HepG2 (cell line): Measurements from ENCODE around the gene AFAP1L2. TPM values are rescaled to one million over a fixed set of nuclear protein-coding genes. Genes with fewer than 3 reads are reported as not detected.
A peak's percentile ranks its signal among the peaks of the same experiment; 100 is the strongest.

ENCODE experiments used
- ATAC-seq: fragments of 200-7000 bp; cut with Tn5 transposase; 3 replicates; pipeline ENCODE4 v1.9.1; 2020; ENCODE audit warnings: mild to moderate bottlenecking, moderate library complexity
- BruUV-seq: library from RNA; stranded (reverse); fragments of 400-500 nt; replicated peaks from 2 replicates; lab custom pipeline; 2021; lab: Mats Ljungman, UMichigan
- CTCF ChIA-PET: fragments of 300-600 bp; formaldehyde crosslinking; extraction: SDS; loops from one replicate; lab custom pipeline; 2021; ENCODE audit warnings: low total read pairs, inconsistent platforms, low intra/inter-chr PET ratio; lab: Yijun Ruan, JAX
- POLR2A ChIA-PET: fragments of 350-600 bp; sonication (Branson Sonifier 250); formaldehyde crosslinking; loops from one replicate; lab custom pipeline; 2020; ENCODE audit warnings: antibody characterized with exemption, inconsistent platforms; lab: Yijun Ruan, JAX
- DNase-seq: peaks from one replicate; pipeline ENCODE4 v3.0.0-alpha.2; 2015; ENCODE audit warnings: low spot score
- FAIRE-seq: peaks from 3 replicates; lab custom pipeline; 2011; peaks lifted over from hg19 to GRCh38; lab: Jason Lieb, UNC
- H2AFZ ChIP-seq: one replicate; pipeline ENCODE4 v1.6.1; 2011; ENCODE audit warnings: low read length, inconsistent platforms
- H3K27ac ChIP-seq: fragments of 300-600 bp; 3 replicates; pipeline ENCODE4 v1.8.0; 2011; ENCODE audit warnings: mixed run types, mild to moderate bottlenecking, mixed read lengths, low read length, inconsistent platforms; ENCODE audit not compliant: insufficient read depth; ENCODE audit errors: extremely low read length
- H3K27me3 ChIP-seq, 2 experiments: fragments of 200-600 bp in 1 of 2; 2 replicates in 1 of 2; 3 replicates in 1 of 2; pipeline versions ENCODE4 v1.6.0 to v1.8.0; 2011; ENCODE audit warnings: low read length in 2 of 2, mild to moderate bottlenecking in 2 of 2, moderate library complexity in 2 of 2, inconsistent platforms in 1 of 2; ENCODE audit not compliant: insufficient read depth in 2 of 2, control insufficient read depth in 1 of 2
- H3K36me3 ChIP-seq, 2 experiments: fragments of 200-600 bp in 1 of 2; replicated peaks in 1 of 2; 2 replicates in 1 of 2; 3 replicates in 1 of 2; pipeline versions ENCODE4 v1.5.1 to v1.8.0; 2011; ENCODE audit warnings: low read length in 2 of 2, inconsistent platforms in 1 of 2; ENCODE audit not compliant: insufficient read depth in 2 of 2, control insufficient read depth in 1 of 2
- H3K4me1 ChIP-seq: 2 replicates; pipeline ENCODE4 v1.5.1; 2012; ENCODE audit warnings: low read length, inconsistent platforms; ENCODE audit not compliant: insufficient read depth
- H3K4me2 ChIP-seq: 2 replicates; pipeline ENCODE4 v1.6.0; 2011; ENCODE audit warnings: low read depth, low read length, inconsistent platforms
- H3K4me3 ChIP-seq, 3 experiments: fragments of 200-600 bp in 1 of 3; sonication (generic), shearing (Covaris generic) in 1 of 3; replicated peaks in 1 of 3; 2 replicates each; pipeline ENCODE4 v1.5.1; 2011 to 2016; ENCODE audit warnings: low read length in 3 of 3, inconsistent platforms in 2 of 3, low read depth in 2 of 3, mild to moderate bottlenecking in 2 of 3, control low read depth in 1 of 3, mixed read lengths in 1 of 3; ENCODE audit not compliant: insufficient read depth in 1 of 3
- H3K79me2 ChIP-seq: one replicate; pipeline ENCODE4 v1.6.1; 2011; ENCODE audit warnings: low read length, inconsistent platforms; ENCODE audit not compliant: insufficient read depth
- H3K9ac ChIP-seq: 2 replicates; pipeline ENCODE4 v1.6.0; 2011; ENCODE audit warnings: mild to moderate bottlenecking, low read depth, low read length, inconsistent platforms; ENCODE audit not compliant: insufficient read depth
- H3K9me3 ChIP-seq: 2 replicates; pipeline ENCODE4 v1.5.1; 2012; ENCODE audit warnings: mild to moderate bottlenecking, low read length
- H4K20me1 ChIP-seq: 2 replicates; pipeline ENCODE4 v1.6.0; 2011; ENCODE audit warnings: inconsistent platforms, mild to moderate bottlenecking, low read length, moderate library complexity; ENCODE audit not compliant: insufficient read depth
- KDM5A ChIP-seq: fragments of 200-600 bp; sonication (generic); IDR thresholded peaks from 2 replicates; pipeline ENCODE4 v1.7.0; 2018; ENCODE audit warnings: antibody characterized with exemption, mild to moderate bottlenecking, low read length, borderline replicate concordance
- MTA3 ChIP-seq: sonication (generic); formaldehyde crosslinking; IDR thresholded peaks from 2 replicates; pipeline ENCODE4 v1.4.0; 2020; ENCODE audit warnings: missing genetic modification reagents
- SATB2 ChIP-seq: sonication (generic); formaldehyde crosslinking; IDR thresholded peaks from 2 replicates; pipeline ENCODE4 v1.5.0; 2020; ENCODE audit warnings: missing genetic modification reagents
- SP1 ChIP-seq, 2 experiments: fragments of 450-650 bp in 1 of 2; sonication (generic) in 1 of 2; formaldehyde crosslinking in 1 of 2; IDR thresholded peaks; 2 replicates each; pipeline versions ENCODE4 v1.4.0 to v1.6.1; 2016 to 2020; ENCODE audit warnings: missing genetic modification reagents in 1 of 2
- XRCC5 ChIP-seq: fragments of 200-400 bp; formaldehyde crosslinking; optimal IDR thresholded peaks from 2 replicates; pipeline ENCODE3; 2017; ENCODE audit warnings: mild to moderate bottlenecking, low read length
- ZNF296 ChIP-seq: sonication (generic); formaldehyde crosslinking; conservative IDR thresholded peaks from 2 replicates; pipeline ENCODE4 v1.5.0; 2020; ENCODE audit warnings: mild to moderate bottlenecking, missing genetic modification reagents
- ZNF563 ChIP-seq: sonication (generic); formaldehyde crosslinking; IDR thresholded peaks from 2 replicates; pipeline ENCODE4 v1.8.0; 2022; ENCODE audit warnings: mild to moderate bottlenecking, moderate library complexity, missing genetic modification reagents
- WGBS: methylation state at CpG from one replicate; pipeline ENCODE4 v1.1.6; 2017; ENCODE audit warnings: low lambda C conversion rate; 5-methylcytosine and 5-hydroxymethylcytosine counted together
- in situ Hi-C: cut with HindIII; loops from 2 replicates; pipeline ENCODE4 v1.10.0; 2017; ENCODE audit warnings: low pct_unique_long_range_greater_than_20kb; ENCODE audit not compliant: extremely low pct_ligation_motif_present
- intact Hi-C: fragments of 100-400 bp; cut with micrococcal nuclease; formaldehyde crosslinking; loops from one replicate; pipeline ENCODE4 v1.10.0; 2022; ENCODE audit not compliant: unreplicated experiment
- polyA plus RNA-seq, 8 experiments: library from polyadenylated mRNA; depleted of rRNA in 3 of 8; stranded (reverse) in 7 of 8; unstranded in 1 of 8; fragments of >200 nt; fragmentation: Illumina TruSeq in 4 of 8; extraction: Trizol in 4 of 8; gene quantifications; 2 replicates each; pipeline versions ENCODE4 v1.2.1 to v1.2.3, GENCODE V29; 2011 to 2016; ENCODE audit warnings: low read depth in 4 of 8, missing spikeins in 1 of 8, mixed read lengths in 1 of 8; ENCODE audit not compliant: insufficient read depth in 1 of 8
- total RNA-seq, 5 experiments: library from RNA; depleted of rRNA; stranded (reverse); fragments of >200 nt; fragmentation: Illumina TruSeq; extraction: Trizol; gene quantifications; 2 replicates each; pipeline ENCODE4 v1.2.3, GENCODE V29; 2016; ENCODE audit warnings: low read depth in 1 of 5
- TF ChIP-seq, protein P1 (sequence below): sonication (generic); formaldehyde crosslinking; IDR thresholded peaks from 2 replicates; pipeline ENCODE4 v1.5.1; 2020; ENCODE audit warnings: mild to moderate bottlenecking, missing genetic modification reagents, borderline replicate concordance
- TF ChIP-seq, protein P2 (sequence below): sonication (generic); formaldehyde crosslinking; IDR thresholded peaks from 2 replicates; pipeline ENCODE4 v1.5.0; 2020; ENCODE audit warnings: mild to moderate bottlenecking, missing genetic modification reagents, moderate library complexity

AFAP1L2 gene
- total and polyA plus RNA-seq, 2 of the 13 experiments (the other 11 are each of a cell fraction or from before 2014, with no cell fraction given) = not detected

GRCh38 chr10:114301951-114302710 is 102.2 kb downstream of the AFAP1L2 start (continued):
- TF ChIP-seq, protein P1, sequence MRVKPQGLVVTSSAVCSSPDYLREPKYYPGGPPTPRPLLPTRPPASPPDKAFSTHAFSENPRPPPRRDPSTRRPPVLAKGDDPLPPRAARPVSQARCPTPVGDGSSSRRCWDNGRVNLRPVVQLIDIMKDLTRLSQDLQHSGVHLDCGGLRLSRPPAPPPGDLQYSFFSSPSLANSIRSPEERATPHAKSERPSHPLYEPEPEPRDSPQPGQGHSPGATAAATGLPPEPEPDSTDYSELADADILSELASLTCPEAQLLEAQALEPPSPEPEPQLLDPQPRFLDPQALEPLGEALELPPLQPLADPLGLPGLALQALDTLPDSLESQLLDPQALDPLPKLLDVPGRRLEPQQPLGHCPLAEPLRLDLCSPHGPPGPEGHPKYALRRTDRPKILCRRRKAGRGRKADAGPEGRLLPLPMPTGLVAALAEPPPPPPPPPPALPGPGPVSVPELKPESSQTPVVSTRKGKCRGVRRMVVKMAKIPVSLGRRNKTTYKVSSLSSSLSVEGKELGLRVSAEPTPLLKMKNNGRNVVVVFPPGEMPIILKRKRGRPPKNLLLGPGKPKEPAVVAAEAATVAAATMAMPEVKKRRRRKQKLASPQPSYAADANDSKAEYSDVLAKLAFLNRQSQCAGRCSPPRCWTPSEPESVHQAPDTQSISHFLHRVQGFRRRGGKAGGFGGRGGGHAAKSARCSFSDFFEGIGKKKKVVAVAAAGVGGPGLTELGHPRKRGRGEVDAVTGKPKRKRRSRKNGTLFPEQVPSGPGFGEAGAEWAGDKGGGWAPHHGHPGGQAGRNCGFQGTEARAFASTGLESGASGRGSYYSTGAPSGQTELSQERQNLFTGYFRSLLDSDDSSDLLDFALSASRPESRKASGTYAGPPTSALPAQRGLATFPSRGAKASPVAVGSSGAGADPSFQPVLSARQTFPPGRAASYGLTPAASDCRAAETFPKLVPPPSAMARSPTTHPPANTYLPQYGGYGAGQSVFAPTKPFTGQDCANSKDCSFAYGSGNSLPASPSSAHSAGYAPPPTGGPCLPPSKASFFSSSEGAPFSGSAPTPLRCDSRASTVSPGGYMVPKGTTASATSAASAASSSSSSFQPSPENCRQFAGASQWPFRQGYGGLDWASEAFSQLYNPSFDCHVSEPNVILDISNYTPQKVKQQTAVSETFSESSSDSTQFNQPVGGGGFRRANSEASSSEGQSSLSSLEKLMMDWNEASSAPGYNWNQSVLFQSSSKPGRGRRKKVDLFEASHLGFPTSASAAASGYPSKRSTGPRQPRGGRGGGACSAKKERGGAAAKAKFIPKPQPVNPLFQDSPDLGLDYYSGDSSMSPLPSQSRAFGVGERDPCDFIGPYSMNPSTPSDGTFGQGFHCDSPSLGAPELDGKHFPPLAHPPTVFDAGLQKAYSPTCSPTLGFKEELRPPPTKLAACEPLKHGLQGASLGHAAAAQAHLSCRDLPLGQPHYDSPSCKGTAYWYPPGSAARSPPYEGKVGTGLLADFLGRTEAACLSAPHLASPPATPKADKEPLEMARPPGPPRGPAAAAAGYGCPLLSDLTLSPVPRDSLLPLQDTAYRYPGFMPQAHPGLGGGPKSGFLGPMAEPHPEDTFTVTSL (CRISPR knock-in tag) = no peak
- TF ChIP-seq MTA3 (CRISPR knock-in tag) (no peak), ZNF296 (CRISPR knock-in tag) (no peak), KDM5A (no peak), SP1 (IDR thresholded peaks at IDR 0.05) (no peak), SP1 (CRISPR knock-in tag; IDR thresholded peaks at IDR 0.05) (no peak)

DNA sequence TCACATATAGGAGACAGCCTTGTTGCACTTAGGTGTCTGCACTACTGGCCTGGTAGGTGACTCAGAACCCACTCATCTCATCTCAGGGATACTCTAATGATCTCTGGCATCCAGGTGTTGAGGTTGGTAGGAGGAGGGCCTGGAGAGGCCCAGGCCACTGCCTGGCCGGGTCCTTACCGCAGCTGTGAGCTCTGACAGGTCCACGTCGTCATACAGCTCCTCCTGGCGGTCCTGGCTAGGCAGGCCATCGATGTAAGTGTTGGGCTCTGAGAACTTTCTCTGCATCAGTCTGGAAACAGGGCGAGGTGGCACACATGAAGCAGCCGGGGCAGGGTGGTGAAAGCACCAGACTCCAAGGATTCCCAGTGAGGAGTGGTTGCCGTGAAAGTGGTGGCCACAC is 103.1 kb downstream of the AFAP1L2 start:
- FAIRE-seq (no peak), DNase-seq (no peak), ATAC-seq (peak; percentile 39)
- H3K79me2 ChIP-seq = no peaks in the 10 kb centered on the region
- no peak overlapping the region for H3K4me3 ChIP-seq
- CTCF ChIA-PET = no interaction called here
- peaks cover 5% of the 10 kb centered on the region; the same call in 1 of the 2 replicates for H3K4me1 ChIP-seq
- TF ChIP-seq XRCC5 = no peak
- TF ChIP-seq, protein P2, sequence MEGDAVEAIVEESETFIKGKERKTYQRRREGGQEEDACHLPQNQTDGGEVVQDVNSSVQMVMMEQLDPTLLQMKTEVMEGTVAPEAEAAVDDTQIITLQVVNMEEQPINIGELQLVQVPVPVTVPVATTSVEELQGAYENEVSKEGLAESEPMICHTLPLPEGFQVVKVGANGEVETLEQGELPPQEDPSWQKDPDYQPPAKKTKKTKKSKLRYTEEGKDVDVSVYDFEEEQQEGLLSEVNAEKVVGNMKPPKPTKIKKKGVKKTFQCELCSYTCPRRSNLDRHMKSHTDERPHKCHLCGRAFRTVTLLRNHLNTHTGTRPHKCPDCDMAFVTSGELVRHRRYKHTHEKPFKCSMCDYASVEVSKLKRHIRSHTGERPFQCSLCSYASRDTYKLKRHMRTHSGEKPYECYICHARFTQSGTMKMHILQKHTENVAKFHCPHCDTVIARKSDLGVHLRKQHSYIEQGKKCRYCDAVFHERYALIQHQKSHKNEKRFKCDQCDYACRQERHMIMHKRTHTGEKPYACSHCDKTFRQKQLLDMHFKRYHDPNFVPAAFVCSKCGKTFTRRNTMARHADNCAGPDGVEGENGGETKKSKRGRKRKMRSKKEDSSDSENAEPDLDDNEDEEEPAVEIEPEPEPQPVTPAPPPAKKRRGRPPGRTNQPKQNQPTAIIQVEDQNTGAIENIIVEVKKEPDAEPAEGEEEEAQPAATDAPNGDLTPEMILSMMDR (CRISPR knock-in tag) = peak; percentile 51
- no peak for TF ChIP-seq SATB2 (CRISPR knock-in tag)
- peak; percentile 93 for TF ChIP-seq ZNF563 (CRISPR knock-in tag)
- no CpG with 5 or more reads among the region's 9 CpGs for WGBS
- intact Hi-C loops = loop anchor here (5.0 kb wide), 1 partner anchor 156 kb away; no protein-coding TSS in a partner anchor
- BruUV-seq = no TSS peak
- no peaks in the 10 kb centered on the region for H4K20me1 ChIP-seq
- H3K9me3 ChIP-seq = peaks cover 5% of the 10 kb centered on the region; the same call in 1 of the 2 replicates
- H3K4me2 ChIP-seq = no peak overlapping the region
- peaks cover 0 to 21% of the 10 kb centered on the region in 2 experiments; a peak in 1 of 5 replicates for H3K27me3 ChIP-seq
- POLR2A ChIA-PET = no interaction called here
- H3K27ac ChIP-seq = no peak overlapping the region
- in situ Hi-C loops = loop anchor here (10.0 to 25.0 kb wide), 2 partner anchors 404 to 836 kb away; no protein-coding TSS in a partner anchor
- no peak overlapping the region for H3K9ac ChIP-seq
- no peaks in the 10 kb centered on the region; a peak in 1 of 5 replicates for H3K36me3 ChIP-seq
- no peak overlapping the region for H2AFZ ChIP-seq
